Measurements from ENCODE around the gene UNC79.

The UNC79 gene

GRCh38 chr14:93742761-93743160 is 312.0 kb downstream of the UNC79 start:
- no peak for ATAC-seq
- TF ChIP-seq ZFP30 (CRISPR knock-in tag; IDR thresholded peaks at IDR 0.05) = no peak
- TF ChIP-seq, protein P1, sequence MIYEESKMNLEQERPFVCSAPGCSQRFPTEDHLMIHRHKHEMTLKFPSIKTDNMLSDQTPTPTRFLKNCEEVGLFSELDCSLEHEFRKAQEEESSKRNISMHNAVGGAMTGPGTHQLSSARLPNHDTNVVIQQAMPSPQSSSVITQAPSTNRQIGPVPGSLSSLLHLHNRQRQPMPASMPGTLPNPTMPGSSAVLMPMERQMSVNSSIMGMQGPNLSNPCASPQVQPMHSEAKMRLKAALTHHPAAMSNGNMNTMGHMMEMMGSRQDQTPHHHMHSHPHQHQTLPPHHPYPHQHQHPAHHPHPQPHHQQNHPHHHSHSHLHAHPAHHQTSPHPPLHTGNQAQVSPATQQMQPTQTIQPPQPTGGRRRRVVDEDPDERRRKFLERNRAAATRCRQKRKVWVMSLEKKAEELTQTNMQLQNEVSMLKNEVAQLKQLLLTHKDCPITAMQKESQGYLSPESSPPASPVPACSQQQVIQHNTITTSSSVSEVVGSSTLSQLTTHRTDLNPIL (CRISPR knock-in tag; IDR thresholded peaks at IDR 0.05; ENCODE audit: low read depth) = no peak
- TF ChIP-seq ZNF70 (CRISPR knock-in tag; IDR thresholded peaks at IDR 0.05) = no peak
- TF ChIP-seq CSRNP3 (CRISPR knock-in tag; IDR thresholded peaks at IDR 0.05) = no peak
- TF ChIP-seq ESRRG (CRISPR knock-in tag; IDR thresholded peaks at IDR 0.05) = no peak
- no peak for TF ChIP-seq POU6F1 (CRISPR knock-in tag; IDR thresholded peaks at IDR 0.05; ENCODE audit: borderline replicate concordance, low read depth)
- TF ChIP-seq ZFP3 (CRISPR knock-in tag; IDR thresholded peaks at IDR 0.05) = no peak
- TF ChIP-seq CSDC2 (CRISPR knock-in tag; IDR thresholded peaks at IDR 0.05) = no peak
- no peak for TF ChIP-seq ZNF8 (CRISPR knock-in tag; IDR thresholded peaks at IDR 0.05)
- no peak for TF ChIP-seq PPARA (CRISPR knock-in tag; IDR thresholded peaks at IDR 0.05; ENCODE audit: borderline replicate concordance)
- TF ChIP-seq ZC3H10 (CRISPR knock-in tag; IDR thresholded peaks at IDR 0.05) = no peak

GRCh38 chr14:93743270-93744060 is 312.7 kb downstream of the UNC79 start:
- no peak for ATAC-seq
- no peak for TF ChIP-seq ZFP30 (CRISPR knock-in tag; IDR thresholded peaks at IDR 0.05)
- no peak for TF ChIP-seq SNAI2 (CRISPR knock-in tag; IDR thresholded peaks at IDR 0.05)
- no peak for TF ChIP-seq PPARA (CRISPR knock-in tag; IDR thresholded peaks at IDR 0.05; ENCODE audit: borderline replicate concordance)
- no peak for TF ChIP-seq PATZ1 (CRISPR knock-in tag; IDR thresholded peaks at IDR 0.05; ENCODE audit: borderline replicate concordance)
- no peak for TF ChIP-seq TCF4 (CRISPR knock-in tag; IDR thresholded peaks at IDR 0.05; ENCODE audit: borderline replicate concordance)
- TF ChIP-seq ZFP3 (CRISPR knock-in tag; IDR thresholded peaks at IDR 0.05) = no peak
- TF ChIP-seq, protein P1 (CRISPR knock-in tag; IDR thresholded peaks at IDR 0.05; ENCODE audit: low read depth) = no peak
- TF ChIP-seq ISL1 (CRISPR knock-in tag; IDR thresholded peaks at IDR 0.05) = no peak
- no peak for TF ChIP-seq OSR1 (CRISPR knock-in tag; IDR thresholded peaks at IDR 0.05)
- no peak for TF ChIP-seq ZNF70 (CRISPR knock-in tag; IDR thresholded peaks at IDR 0.05)
- no peak for TF ChIP-seq ZNF8 (CRISPR knock-in tag; IDR thresholded peaks at IDR 0.05)

GRCh38 chr14:93744176-93744575 is 313.4 kb downstream of the UNC79 start:
- ATAC-seq = no peak
- TF ChIP-seq POU6F1 (CRISPR knock-in tag; IDR thresholded peaks at IDR 0.05; ENCODE audit: borderline replicate concordance, low read depth) (no peak), OSR1 (CRISPR knock-in tag; IDR thresholded peaks at IDR 0.05) (no peak), ARNTL (CRISPR knock-in tag; IDR thresholded peaks at IDR 0.05; ENCODE audit: borderline replicate concordance, low read depth) (no peak), CSRNP3 (CRISPR knock-in tag; IDR thresholded peaks at IDR 0.05) (no peak), ZFP30 (CRISPR knock-in tag; IDR thresholded peaks at IDR 0.05) (no peak), PPARA (CRISPR knock-in tag; IDR thresholded peaks at IDR 0.05; ENCODE audit: borderline replicate concordance) (no peak), RARB (CRISPR knock-in tag; IDR thresholded peaks at IDR 0.05) (no peak), BACH2 (CRISPR knock-in tag; IDR thresholded peaks at IDR 0.05; ENCODE audit: borderline replicate concordance) (no peak), ISL1 (CRISPR knock-in tag; IDR thresholded peaks at IDR 0.05) (no peak), CSDC2 (CRISPR knock-in tag; IDR thresholded peaks at IDR 0.05) (no peak), ZNF70 (CRISPR knock-in tag; IDR thresholded peaks at IDR 0.05) (no peak), ZFP3 (CRISPR knock-in tag; IDR thresholded peaks at IDR 0.05) (no peak), TCF4 (CRISPR knock-in tag; IDR thresholded peaks at IDR 0.05; ENCODE audit: borderline replicate concordance) (no peak)
